A549 (cell line): ENCODE results near the gene FUT6.
"Not testable (repeated sequence)": the region's sequence is repeated elsewhere in the genome, so short reads cannot be mapped to it uniquely, and the experiment has no call there.

ENCODE experiments used
- CTCF ChIP-seq: fragments of >200 bp; sonication (Bioruptor Twin); formaldehyde crosslinking; IDR thresholded peaks from 3 replicates; pipeline ENCODE4 v1.5.1; 2016
- EHF ChIP-seq: fragments of 250-450 bp; sonication (Bioruptor Pico); IDR thresholded peaks from 2 replicates; pipeline ENCODE4 v1.5.0; 2020; ENCODE audit warnings: mild to moderate bottlenecking
- EP300 ChIP-seq, 2 experiments: fragments of >200 bp; sonication (Bioruptor Twin); formaldehyde crosslinking; IDR thresholded peaks; 2 replicates in 1 of 2; 3 replicates in 1 of 2; pipeline ENCODE4 v1.6.1; 2016 to 2017
- HEYL ChIP-seq: fragments of 250-450 bp; sonication (Bioruptor Pico); IDR thresholded peaks from 2 replicates; pipeline ENCODE4 v1.8.0; 2021; ENCODE audit warnings: mild to moderate bottlenecking, moderate library complexity
- HMGXB4 ChIP-seq: fragments of 250-450 bp; sonication (Bioruptor Pico); IDR thresholded peaks from 2 replicates; pipeline ENCODE4 v1.5.0; 2021; ENCODE audit warnings: mild to moderate bottlenecking, moderate library complexity, borderline replicate concordance
- HOXB5 ChIP-seq: fragments of 250-450 bp; sonication (Bioruptor Pico); IDR thresholded peaks from 2 replicates; pipeline ENCODE4 v1.5.0; 2020; ENCODE audit warnings: mild to moderate bottlenecking, moderate library complexity
- POLR2AphosphoS2 ChIP-seq: conservative IDR thresholded peaks from 2 replicates; pipeline ENCODE4 v1.6.1; 2012; ENCODE audit warnings: low read length, improper control_type of control experiment, inconsistent platforms
- RAD21 ChIP-seq, 2 experiments: fragments of >200 bp in 1 of 2; sonication (Bioruptor Twin) in 1 of 2; formaldehyde crosslinking in 1 of 2; IDR thresholded peaks in 1 of 2; conservative IDR thresholded peaks in 1 of 2; 2 replicates in 1 of 2; 3 replicates in 1 of 2; pipeline ENCODE4 v1.6.1; 2012 to 2018; ENCODE audit warnings: inconsistent platforms in 1 of 2
- RNF2 ChIP-seq: fragments of 200-600 bp; sonication (generic); IDR thresholded peaks from 2 replicates; pipeline ENCODE4 v1.6.1; 2016; ENCODE audit warnings: low read depth, mild to moderate bottlenecking, antibody characterized with exemption, moderate library complexity, borderline replicate concordance
- SMC3 ChIP-seq: fragments of >200 bp; sonication (Bioruptor Twin); formaldehyde crosslinking; IDR thresholded peaks from 3 replicates; pipeline ENCODE4 v1.6.1; 2018; ENCODE audit warnings: inconsistent platforms

GRCh38 chr19:5883157-5883873 is 43.8 kb upstream of the FUT6 start:
- not testable (repeated sequence) for TF ChIP-seq CTCF; RAD21 (conservative IDR thresholded peaks at IDR 0.05 in 1 of 2, IDR thresholded peaks at IDR 0.05 in 1 of 2); EP300 (IDR thresholded peaks at IDR 0.05); POLR2AphosphoS2; HEYL; RNF2; HOXB5 (CRISPR knock-in tag); HMGXB4 (CRISPR knock-in tag); SMC3; EHF
